ENCODE data around the gene ADIPOQ.

- TF ChIP-seq, protein P1, sequence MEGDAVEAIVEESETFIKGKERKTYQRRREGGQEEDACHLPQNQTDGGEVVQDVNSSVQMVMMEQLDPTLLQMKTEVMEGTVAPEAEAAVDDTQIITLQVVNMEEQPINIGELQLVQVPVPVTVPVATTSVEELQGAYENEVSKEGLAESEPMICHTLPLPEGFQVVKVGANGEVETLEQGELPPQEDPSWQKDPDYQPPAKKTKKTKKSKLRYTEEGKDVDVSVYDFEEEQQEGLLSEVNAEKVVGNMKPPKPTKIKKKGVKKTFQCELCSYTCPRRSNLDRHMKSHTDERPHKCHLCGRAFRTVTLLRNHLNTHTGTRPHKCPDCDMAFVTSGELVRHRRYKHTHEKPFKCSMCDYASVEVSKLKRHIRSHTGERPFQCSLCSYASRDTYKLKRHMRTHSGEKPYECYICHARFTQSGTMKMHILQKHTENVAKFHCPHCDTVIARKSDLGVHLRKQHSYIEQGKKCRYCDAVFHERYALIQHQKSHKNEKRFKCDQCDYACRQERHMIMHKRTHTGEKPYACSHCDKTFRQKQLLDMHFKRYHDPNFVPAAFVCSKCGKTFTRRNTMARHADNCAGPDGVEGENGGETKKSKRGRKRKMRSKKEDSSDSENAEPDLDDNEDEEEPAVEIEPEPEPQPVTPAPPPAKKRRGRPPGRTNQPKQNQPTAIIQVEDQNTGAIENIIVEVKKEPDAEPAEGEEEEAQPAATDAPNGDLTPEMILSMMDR (IDR thresholded peaks at IDR 0.05; ENCODE audit: poor library complexity): no peak
- TF ChIP-seq EZH2phosphoT487 (IDR thresholded peaks at IDR 0.05; ENCODE audit: low read depth, severe bottlenecking, unreplicated experiment) (no peak), EZH2 (IDR thresholded peaks at IDR 0.05; ENCODE audit: borderline replicate concordance) (no peak)
These were observed 53.5 kb downstream of the ADIPOQ start for GRCh38 chr3:186896006-186896405.

Data from hepatocyte (in vitro differentiated cells).